ENCODE results near the gene NEDD4L. TPM values are rescaled to one million over a fixed set of nuclear protein-coding genes. Genes with fewer than 3 reads are reported as not detected.

NEDD4L gene
- total RNA-seq, 1 donor from 2014 or later: 93.9 TPM

DNA sequence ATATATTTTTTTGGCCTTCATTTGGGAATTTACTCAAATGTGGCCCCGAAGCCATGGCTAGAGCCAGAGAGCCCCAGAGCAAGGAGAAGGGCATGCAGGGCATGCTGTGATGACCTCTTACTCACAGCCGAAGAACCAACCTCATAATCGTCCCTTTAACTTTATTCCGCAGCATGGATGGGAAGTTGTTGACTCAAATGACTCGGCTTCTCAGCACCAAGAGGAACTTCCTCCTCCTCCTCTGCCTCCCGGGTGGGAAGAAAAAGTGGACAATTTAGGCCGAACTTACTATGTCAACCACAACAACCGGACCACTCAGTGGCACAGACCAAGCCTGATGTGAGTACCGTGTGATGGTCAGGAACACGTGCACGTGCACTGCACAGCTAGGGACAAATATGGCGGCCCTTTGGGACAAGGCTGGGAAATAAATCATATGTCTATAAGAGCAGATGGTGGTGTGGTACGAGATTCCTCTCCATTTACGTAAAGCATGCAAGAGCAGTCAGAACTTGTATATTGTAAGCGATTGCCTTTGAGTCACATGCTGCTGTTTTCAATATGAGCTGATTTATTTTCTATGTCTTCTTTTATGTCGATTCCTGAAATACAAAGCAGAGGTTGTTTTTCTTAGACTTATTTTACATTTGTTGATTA lies 280.9 kb downstream of the NEDD4L start:
- no peak for TF ChIP-seq EZH2 (IDR thresholded peaks at IDR 0.05; ENCODE audit: insufficient read depth, low read length)
- TF ChIP-seq, protein P1, sequence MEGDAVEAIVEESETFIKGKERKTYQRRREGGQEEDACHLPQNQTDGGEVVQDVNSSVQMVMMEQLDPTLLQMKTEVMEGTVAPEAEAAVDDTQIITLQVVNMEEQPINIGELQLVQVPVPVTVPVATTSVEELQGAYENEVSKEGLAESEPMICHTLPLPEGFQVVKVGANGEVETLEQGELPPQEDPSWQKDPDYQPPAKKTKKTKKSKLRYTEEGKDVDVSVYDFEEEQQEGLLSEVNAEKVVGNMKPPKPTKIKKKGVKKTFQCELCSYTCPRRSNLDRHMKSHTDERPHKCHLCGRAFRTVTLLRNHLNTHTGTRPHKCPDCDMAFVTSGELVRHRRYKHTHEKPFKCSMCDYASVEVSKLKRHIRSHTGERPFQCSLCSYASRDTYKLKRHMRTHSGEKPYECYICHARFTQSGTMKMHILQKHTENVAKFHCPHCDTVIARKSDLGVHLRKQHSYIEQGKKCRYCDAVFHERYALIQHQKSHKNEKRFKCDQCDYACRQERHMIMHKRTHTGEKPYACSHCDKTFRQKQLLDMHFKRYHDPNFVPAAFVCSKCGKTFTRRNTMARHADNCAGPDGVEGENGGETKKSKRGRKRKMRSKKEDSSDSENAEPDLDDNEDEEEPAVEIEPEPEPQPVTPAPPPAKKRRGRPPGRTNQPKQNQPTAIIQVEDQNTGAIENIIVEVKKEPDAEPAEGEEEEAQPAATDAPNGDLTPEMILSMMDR (IDR thresholded peaks at IDR 0.05; ENCODE audit: insufficient read depth, low read depth, low read length): no peak
- FAIRE-seq: no peak
- H3K27ac Mint-ChIP-seq (ENCODE audit: unreplicated experiment): no peak overlapping the region

DNA sequence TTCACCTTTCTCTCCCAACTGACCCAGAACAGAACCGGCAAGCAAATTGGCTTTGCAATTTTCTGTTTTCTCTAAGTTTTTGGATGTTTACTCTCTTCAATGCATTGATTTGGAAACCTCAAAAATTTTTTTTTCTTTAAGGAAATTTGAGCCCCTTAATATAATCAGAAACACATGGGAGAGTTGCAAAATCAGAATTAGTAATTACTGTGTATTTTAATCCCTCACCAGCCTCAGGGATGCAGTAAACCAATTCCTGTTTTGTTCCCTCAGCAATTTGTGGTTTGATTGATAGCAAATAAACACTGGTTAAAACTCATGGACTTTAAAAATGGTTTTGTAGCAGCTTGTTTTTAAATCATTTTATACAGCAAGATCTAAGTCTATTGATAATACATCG lies 281.5 kb downstream of the NEDD4L start:
- DNase-seq (ENCODE audit: low read depth): no peak
- H3K9me3 ChIP-seq (ENCODE audit: insufficient read depth, low read depth, low read length): no peaks in the 10 kb centered on the region
- no peak overlapping the region for H3K4me3 Mint-ChIP-seq (ENCODE audit: unreplicated experiment)
- no peaks in the 10 kb centered on the region for H3K9me3 Mint-ChIP-seq (ENCODE audit: unreplicated experiment)
- H3K27me3 ChIP-seq (ENCODE audit: insufficient read depth, low read length): no peaks in the 10 kb centered on the region
- peaks cover 37% of the 10 kb centered on the region for H3K36me3 ChIP-seq (ENCODE audit: insufficient read depth, low read length)
- H3K4me2 ChIP-seq (ENCODE audit: low read length): no peak overlapping the region
- H3K9ac ChIP-seq (ENCODE audit: low read length): no peak overlapping the region
- peaks cover 4% of the 10 kb centered on the region for H3K4me1 Mint-ChIP-seq (ENCODE audit: low read depth, unreplicated experiment)
- peaks cover 3% of the 10 kb centered on the region for H3K36me3 Mint-ChIP-seq (ENCODE audit: low read depth, unreplicated experiment)
- H3K27me3 Mint-ChIP-seq (ENCODE audit: low read depth, unreplicated experiment): no peaks in the 10 kb centered on the region
- TF ChIP-seq EZH2 (IDR thresholded peaks at IDR 0.05; ENCODE audit: insufficient read depth, low read length): no peak
- TF ChIP-seq, protein P1 (IDR thresholded peaks at IDR 0.05; ENCODE audit: insufficient read depth, low read depth, low read length): no peak
- peaks cover 4% of the 10 kb centered on the region for H3K4me1 ChIP-seq (ENCODE audit: insufficient read depth, low read length)
- no peak overlapping the region for H3K27ac ChIP-seq (ENCODE audit: low read depth, low read length)
- no peak overlapping the region for H3K4me3 ChIP-seq (ENCODE audit: insufficient read depth, low read depth, low read length)
- no peak for FAIRE-seq
- H3K27ac Mint-ChIP-seq (ENCODE audit: unreplicated experiment): no peak overlapping the region
- H4K20me1 ChIP-seq (ENCODE audit: insufficient read depth, low read length): peaks cover 10% of the 10 kb centered on the region
- peaks cover 7% of the 10 kb centered on the region for H3K79me2 ChIP-seq (ENCODE audit: insufficient read depth, low read length)
- H2AFZ ChIP-seq (ENCODE audit: low read depth, low read length): no peak overlapping the region

More for the DNA sequence above, 280.9 kb downstream of the NEDD4L start:
- Mint-ChIP-seq H3K36me3 (ENCODE audit: low read depth, unreplicated experiment) (peaks cover 3% of the 10 kb centered on the region), H3K4me3 (ENCODE audit: unreplicated experiment) (no peak overlapping the region), H3K9me3 (ENCODE audit: unreplicated experiment) (no peaks in the 10 kb centered on the region), H3K27me3 (ENCODE audit: low read depth, unreplicated experiment) (no peaks in the 10 kb centered on the region), H3K4me1 (ENCODE audit: low read depth, unreplicated experiment) (peaks cover 7% of the 10 kb centered on the region)
- Histone ChIP-seq H3K36me3 (ENCODE audit: insufficient read depth, low read length) (peaks cover 32% of the 10 kb centered on the region), H3K9me3 (ENCODE audit: insufficient read depth, low read depth, low read length) (no peaks in the 10 kb centered on the region), H3K27ac (ENCODE audit: low read depth, low read length) (no peak overlapping the region), H3K79me2 (ENCODE audit: insufficient read depth, low read length) (peaks cover 11% of the 10 kb centered on the region), H3K9ac (ENCODE audit: low read length) (no peak overlapping the region), H4K20me1 (ENCODE audit: insufficient read depth, low read length) (peaks cover 15% of the 10 kb centered on the region), H2AFZ (ENCODE audit: low read depth, low read length) (no peak overlapping the region), H3K4me1 (ENCODE audit: insufficient read depth, low read length) (peaks cover 4% of the 10 kb centered on the region), H3K4me2 (ENCODE audit: low read length) (no peak overlapping the region), H3K27me3 (ENCODE audit: insufficient read depth, low read length) (no peaks in the 10 kb centered on the region), H3K4me3 (ENCODE audit: insufficient read depth, low read depth, low read length) (no peak overlapping the region)
- DNase-seq (ENCODE audit: low read depth): no peak

DNA sequence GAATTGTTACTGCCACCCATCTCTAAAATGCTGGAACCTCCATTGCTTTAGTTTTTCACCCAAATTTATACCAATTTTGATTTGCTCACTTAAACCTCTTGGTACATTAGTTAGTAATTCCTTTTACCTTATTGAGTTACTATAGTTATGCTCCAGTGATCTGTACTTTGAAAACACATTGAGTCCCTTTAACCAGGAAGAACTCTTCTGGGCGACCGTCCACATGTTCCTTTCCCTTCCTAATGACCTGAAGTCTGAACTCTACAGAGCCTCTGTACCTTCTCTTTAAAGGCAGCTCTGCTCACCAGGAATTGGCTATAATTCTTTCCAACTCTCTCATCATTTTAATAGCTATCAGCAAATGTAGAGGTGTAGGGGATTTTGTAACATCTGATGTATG lies 290.0 kb downstream of the NEDD4L start:
- Mint-ChIP-seq H3K4me3 (ENCODE audit: unreplicated experiment) (no peak overlapping the region), H3K36me3 (ENCODE audit: low read depth, unreplicated experiment) (peaks cover 30% of the 10 kb centered on the region), H3K9me3 (ENCODE audit: unreplicated experiment) (no peaks in the 10 kb centered on the region), H3K27me3 (ENCODE audit: low read depth, unreplicated experiment) (no peaks in the 10 kb centered on the region), H3K4me1 (ENCODE audit: low read depth, unreplicated experiment) (peaks cover 29% of the 10 kb centered on the region), H3K27ac (ENCODE audit: unreplicated experiment) (no peak overlapping the region)
- Histone ChIP-seq H3K4me1 (ENCODE audit: insufficient read depth, low read length) (peaks cover 25% of the 10 kb centered on the region), H3K9ac (ENCODE audit: low read length) (no peak overlapping the region), H3K27ac (ENCODE audit: low read depth, low read length) (no peak overlapping the region), H3K4me2 (ENCODE audit: low read length) (no peak overlapping the region), H3K9me3 (ENCODE audit: insufficient read depth, low read depth, low read length) (no peaks in the 10 kb centered on the region), H3K36me3 (ENCODE audit: insufficient read depth, low read length) (peaks cover 19% of the 10 kb centered on the region), H3K79me2 (ENCODE audit: insufficient read depth, low read length) (no peaks in the 10 kb centered on the region), H2AFZ (ENCODE audit: low read depth, low read length) (no peak overlapping the region), H3K27me3 (ENCODE audit: insufficient read depth, low read length) (no peaks in the 10 kb centered on the region), H4K20me1 (ENCODE audit: insufficient read depth, low read length) (no peaks in the 10 kb centered on the region), H3K4me3 (ENCODE audit: insufficient read depth, low read depth, low read length) (no peak overlapping the region)
- no peak for TF ChIP-seq EZH2 (IDR thresholded peaks at IDR 0.05; ENCODE audit: insufficient read depth, low read length)
- TF ChIP-seq, protein P1 (IDR thresholded peaks at IDR 0.05; ENCODE audit: insufficient read depth, low read depth, low read length): no peak
- no peak for DNase-seq (ENCODE audit: low read depth)
- FAIRE-seq: no peak
